ENCODE measurements around the gene DHRSX.
"Not testable (repeated sequence)": the region's sequence is repeated elsewhere in the genome, so short reads cannot be mapped to it uniquely, and the experiment has no call there.

Gene DHRSX

DNA sequence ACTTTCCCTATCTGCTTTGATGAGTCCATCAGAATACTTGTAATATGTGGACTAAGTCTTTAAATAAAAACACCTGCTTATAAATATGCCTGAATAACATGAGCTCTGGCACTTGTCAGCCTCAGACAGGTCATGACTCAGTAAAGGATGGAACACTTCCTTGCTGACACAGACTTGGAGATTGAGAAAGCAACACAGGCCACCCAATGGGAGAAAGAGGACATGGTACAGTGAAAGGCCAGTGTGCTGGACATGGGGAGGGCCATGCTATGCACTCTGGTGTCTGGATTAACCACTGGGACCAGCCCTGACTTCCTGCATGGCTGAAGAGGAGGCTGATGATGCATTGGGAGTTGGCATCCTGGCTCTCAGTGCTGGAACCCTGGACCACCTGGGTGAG lies 149.5 kb downstream of the DHRSX start:
- no peak for DNase-seq (ENCODE audit: low spot score)

DNA sequence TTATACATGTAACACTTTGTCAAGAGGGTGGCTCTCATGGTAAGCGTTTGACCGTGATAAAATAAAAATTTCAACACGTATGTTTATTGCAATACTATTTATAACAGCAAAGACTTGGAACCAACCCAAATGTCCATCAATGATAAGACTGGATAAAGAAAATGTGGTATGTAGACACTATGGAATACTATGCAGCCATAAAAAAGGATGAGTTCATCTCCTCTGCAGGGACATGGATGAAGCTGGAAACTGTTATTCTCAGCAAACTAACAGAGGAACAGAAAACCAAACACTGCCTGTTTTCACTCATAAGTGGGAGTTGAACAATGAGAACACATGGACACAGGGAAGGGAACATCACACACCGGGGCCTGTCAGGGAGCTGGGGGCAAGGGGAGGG lies 150.1 kb downstream of the DHRSX start:
- not testable (repeated sequence) for DNase-seq (ENCODE audit: low spot score)

DNA sequence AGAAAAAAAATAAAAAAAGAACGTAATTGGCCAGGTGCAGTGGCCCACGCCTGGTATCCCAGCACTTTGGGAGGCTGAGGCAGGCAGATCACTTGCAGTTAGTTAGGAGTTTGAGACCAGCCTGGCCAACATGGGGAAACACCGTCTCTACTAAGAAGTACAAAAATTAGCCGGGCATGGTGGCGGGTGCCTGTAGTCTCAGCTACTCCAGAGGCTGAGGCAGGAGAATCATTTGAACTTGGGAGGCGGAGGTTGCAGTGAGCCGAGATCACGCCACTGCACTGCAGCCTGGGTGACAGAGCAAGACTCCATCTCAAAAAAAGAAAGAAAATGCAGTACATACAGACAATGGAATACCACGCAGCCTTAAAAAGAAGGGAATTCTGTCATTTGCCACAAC lies 150.7 kb downstream of the DHRSX start:
- not testable (repeated sequence) for DNase-seq (ENCODE audit: low spot score)

DNA sequence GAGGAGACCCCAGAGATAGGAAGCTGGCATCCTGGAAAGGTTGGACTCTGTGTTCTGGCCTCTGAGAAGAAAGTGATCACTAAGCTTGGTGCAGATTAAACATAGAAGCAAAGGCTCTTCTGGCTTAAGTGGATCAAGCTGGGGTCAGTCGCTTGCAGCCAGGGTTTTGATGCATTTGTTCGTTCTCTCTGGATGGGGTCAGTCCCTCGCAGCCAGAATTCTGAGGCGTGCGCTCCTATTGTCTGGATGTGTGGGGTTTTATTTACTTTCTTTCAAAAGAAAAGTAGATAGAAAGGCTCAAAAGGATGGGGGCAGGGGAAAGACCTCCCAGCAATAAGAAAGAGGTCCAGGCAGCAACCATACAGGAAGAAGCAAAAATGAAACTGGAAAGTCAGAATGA lies 152.6 kb downstream of the DHRSX start:
- peak; percentile 57 for DNase-seq (ENCODE audit: low spot score)

DNA sequence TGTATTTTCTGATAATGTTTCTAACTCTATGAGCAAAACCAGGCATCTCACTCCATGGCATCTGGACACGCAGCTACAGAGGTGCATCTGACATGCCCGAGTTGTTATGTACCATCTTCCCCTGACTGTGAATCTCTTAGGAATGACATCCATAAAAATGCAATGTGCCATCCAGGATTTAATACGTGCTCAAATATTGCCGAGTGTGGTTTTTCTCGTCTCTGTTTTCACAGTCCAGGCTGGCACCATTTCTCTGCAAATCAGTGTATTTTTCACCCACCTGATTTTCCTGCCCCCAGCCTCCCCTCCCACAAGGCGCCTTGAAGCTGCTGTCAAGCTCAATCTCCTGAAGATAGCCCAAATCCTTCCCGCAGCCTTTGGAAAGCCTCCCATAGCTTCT lies 154.6 kb downstream of the DHRSX start:
- no peak for DNase-seq (ENCODE audit: low spot score)

- no peak for DNase-seq (ENCODE audit: low spot score)
Measured at GRCh38 chrX:2345562-2345961, 155.2 kb downstream of the DHRSX start.

DNA sequence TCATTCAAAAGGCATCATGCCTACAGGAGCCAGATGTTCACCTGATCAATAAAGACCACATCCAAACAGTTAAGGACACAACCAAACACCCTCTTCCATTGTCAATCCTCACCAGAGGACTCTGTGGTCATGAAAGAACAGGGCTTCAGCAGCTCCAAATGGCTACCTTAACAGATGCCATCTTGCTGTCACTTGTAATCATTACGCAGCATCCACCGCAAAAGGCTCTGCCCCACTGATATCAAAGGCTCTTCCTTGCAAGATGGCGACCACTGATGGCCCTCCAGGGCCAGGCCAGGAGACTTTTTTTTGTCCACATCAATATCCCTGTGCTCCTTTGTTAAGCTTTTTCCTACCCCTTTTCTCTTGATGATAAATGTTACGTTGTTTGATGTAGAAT lies 157.4 kb downstream of the DHRSX start:
- DNase-seq (ENCODE audit: low spot score), result no peak

DNA sequence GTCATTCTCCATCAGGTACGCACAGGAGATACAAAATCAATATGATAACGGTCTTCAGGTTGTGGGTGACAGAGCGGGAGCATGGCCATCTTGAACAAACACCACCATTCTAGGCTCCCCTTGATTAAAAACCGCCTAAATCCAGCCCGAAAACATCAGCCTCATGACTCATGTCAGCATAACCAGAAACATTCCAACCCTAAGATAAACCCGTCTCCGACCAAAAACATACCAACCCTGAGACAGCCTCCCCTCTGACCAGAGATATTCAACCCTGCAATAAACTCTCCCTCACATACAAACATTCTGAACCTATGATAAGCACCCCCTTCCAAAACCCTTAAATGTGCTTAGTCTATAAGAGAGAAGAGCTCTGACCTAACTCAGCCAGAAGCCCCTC lies 157.9 kb downstream of the DHRSX start:
- no peak for DNase-seq (ENCODE audit: low spot score)

DNA sequence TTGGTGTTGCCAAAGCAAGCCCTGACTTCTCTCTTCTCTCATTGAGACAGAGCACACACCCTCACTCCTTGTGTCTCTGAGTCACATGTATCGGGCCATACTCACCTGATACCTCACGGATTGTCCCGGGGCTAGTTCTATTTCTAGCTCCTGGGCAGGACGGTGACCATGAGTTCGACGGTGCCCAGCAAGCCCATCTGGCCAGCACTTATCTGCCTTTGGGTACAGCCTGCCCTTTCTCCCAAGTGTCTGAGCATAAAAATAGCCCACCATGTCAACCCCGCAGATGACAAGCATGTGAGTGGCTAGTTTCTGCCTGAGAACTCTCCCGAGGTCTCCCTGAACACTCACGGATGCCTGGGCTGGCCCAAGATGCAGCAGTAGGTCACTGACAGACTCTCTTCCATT lies 158.5 kb downstream of the DHRSX start:
- DNase-seq (ENCODE audit: low spot score), result no peak

- no peak for DNase-seq (ENCODE audit: low spot score)
Measured at GRCh38 chrX:2340991-2341390, 159.8 kb downstream of the DHRSX start.

- DNase-seq (ENCODE audit: low spot score), result no peak
Measured at GRCh38 chrX:2336181-2336580, 164.6 kb downstream of the DHRSX start.

GRCh38 chrX:2334237-2334636 lies 166.5 kb downstream of the DHRSX start:
- DNase-seq (ENCODE audit: low spot score), result no peak

DNA sequence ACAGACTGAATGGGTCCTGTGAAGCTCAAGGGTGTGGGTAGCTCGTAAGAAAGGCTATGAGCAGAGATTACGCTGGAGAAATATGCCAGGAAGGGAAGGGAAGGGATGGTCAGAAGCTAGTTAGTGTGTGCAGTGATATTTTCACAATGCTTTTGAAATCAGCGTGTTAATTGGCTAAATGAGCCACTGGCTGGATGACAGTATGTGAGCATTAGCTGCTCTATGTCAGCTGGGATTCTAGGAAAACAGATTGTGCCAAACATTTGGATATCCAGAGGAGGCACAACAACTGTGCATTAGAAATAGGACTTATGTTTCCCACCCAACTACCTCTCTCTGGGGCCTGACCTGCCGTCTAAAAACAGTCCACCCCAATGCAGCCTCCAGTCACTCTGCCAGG lies 168.5 kb downstream of the DHRSX start:
- DNase-seq (ENCODE audit: low spot score), result no peak

- DNase-seq (ENCODE audit: low spot score), result no peak
Measured at GRCh38 chrX:2330910-2331309, 169.9 kb downstream of the DHRSX start.

DNA sequence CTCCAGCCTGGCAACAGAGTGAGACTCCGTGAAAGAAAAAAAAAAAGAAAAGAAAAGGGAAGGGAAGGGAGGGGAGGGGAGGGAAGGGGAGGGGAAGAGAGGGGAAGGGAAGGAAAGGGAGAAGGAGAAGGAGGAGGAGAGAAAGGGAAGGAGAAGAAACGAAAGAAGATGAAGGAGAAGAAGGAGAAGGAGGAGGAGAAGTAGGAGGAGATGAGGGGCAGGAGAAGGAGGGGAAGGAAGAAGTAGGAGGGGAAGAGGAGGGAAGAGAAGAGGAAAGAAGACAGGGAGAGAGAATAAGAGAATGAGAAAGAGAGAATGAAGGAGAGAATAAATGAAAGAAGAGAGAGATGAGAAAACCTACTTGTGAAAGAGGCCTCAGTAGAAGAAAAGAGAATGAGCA lies 170.3 kb downstream of the DHRSX start:
- DNase-seq (ENCODE audit: low spot score), result no peak

DNA sequence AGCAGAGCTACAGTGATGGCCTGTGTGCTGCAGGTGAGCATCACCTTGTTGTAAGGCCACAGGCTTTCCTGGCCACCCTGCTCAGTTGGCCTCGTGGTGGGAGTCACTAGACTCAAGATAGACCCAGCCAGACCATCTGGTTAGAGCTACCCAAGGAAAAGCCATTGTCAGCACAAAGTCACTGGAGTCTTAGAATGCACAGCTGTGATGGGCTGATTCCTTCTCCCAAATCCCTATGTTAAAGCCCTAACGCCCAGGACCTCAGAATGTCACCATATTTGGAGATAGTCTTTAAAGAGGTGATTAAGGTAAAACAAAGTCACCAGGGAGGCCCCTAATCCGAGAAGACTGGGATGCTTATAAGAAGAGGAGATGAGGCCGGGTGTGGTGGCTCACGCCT lies 173.4 kb downstream of the DHRSX start:
- DNase-seq (ENCODE audit: low spot score), result no peak

DNA sequence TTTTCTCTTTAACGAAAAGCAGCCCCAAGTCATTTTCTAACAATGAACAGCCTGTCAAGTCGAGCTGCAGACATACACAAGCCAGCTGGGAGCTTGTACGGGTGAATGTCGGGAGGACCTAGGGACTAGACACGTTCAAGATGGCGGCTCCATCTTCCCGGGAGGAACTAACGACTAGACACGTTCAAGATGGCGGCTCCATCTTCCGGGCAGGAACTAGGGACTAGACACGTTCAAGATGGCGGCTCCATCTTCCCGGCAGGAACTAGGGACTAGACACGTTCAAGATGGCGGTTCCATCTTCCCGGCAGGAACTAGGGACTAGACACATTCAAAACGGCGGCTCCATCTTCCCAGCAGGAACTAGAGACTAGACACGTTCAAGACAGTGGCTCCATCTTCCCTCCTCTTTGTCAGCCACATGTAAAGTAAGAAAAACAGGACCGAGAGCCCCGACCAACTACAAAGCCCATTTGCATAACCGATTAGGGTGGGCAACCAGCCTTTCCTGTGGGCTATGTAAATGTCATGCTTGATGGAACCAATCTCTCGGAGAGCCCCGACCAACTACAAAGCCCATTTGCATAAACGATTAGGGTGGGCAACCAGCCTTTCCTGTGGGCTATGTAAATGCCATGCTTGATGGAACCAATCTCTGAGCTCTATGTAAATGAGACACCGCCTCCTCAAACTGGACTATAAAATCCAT lies 175.5 kb downstream of the DHRSX start:
- peak; percentile 44 for DNase-seq (ENCODE audit: low spot score)

GRCh38 chrX:2324151-2324550 lies 176.6 kb downstream of the DHRSX start:
- no peak for DNase-seq (ENCODE audit: low spot score)

GRCh38 chrX:2321411-2321810 lies 179.4 kb downstream of the DHRSX start:
- DNase-seq (ENCODE audit: low spot score), result no peak

- no peak for DNase-seq (ENCODE audit: low spot score)
Measured at GRCh38 chrX:2320580-2321327, 180.0 kb downstream of the DHRSX start.

GRCh38 chrX:2320089-2320488 lies 180.7 kb downstream of the DHRSX start:
- DNase-seq (ENCODE audit: low spot score), result no peak

DNA sequence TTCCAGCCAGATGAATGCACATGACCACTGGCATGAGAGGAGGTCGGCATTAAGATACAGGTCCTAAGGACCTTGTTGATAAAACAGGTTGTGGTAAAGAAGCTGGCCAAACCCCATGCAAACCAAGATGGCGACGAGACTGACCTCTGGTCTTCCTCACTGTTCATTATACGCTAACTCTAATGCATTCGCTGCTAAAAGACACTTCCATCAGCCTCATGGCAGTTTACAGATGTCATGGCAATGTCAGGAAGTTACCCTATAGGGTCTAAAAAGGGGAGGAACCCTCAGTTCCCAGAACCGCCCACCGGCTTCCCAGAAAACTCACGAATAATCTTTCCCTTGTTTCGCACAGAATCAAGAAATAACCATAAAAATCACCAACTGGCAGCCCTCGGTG lies 182.4 kb downstream of the DHRSX start:
- DNase-seq (ENCODE audit: low spot score), result no peak

GRCh38 chrX:2317527-2318055 lies 183.2 kb downstream of the DHRSX start:
- DNase-seq (ENCODE audit: low spot score), result no peak

GRCh38 chrX:2316534-2316933 lies 184.2 kb downstream of the DHRSX start:
- DNase-seq (ENCODE audit: low spot score), result no peak

Measured in ecto neural progenitor cell (in vitro differentiated cells).